ENCODE data around the gene NPIPA5. TPM values are rescaled to one million over a fixed set of nuclear protein-coding genes. Genes with fewer than 3 reads are reported as not detected.
"Not testable (repeated sequence)": the region's sequence is repeated elsewhere in the genome, so short reads cannot be mapped to it uniquely, and the experiment has no call there.

NPIPA5 gene
- polyA plus RNA-seq, result 10 to 100 TPM in 2 of 3 donors, 1 to 10 TPM in 1; 3.7 to 36.9 (median 22.0) TPM

DNA sequence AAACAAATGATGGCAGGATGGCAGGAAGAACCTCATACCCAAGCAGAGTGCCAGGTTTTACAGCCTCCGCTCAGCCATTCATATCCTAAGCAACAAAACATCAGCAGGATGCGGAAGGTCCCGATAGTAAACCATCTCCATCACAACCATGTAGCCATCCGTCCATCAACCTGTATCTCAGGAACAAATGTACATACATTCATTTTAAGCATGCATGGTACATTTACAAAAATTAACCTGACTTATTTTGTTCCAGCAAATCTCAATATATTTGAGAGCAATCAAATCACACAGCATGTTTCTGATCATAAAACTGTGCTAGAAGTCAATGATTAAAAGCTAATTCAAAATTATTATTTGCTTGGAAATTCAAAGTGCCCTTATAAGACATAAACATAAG, at the start of gene NPIPA5:
Gene NPIPA5 (minus strand): TSS at position 101 of the 400 bp plus-strand sequence. CDS start 0 bp downstream, at position 101.
- H3K27ac ChIP-seq (ENCODE audit: low read depth, low read length), result not testable (repeated sequence)
- WGBS, 3 donors, result 98% methylated on average over 4 of the region's 4 CpGs; no CpG with 5 or more reads in 2 of the 3 donors

DNA sequence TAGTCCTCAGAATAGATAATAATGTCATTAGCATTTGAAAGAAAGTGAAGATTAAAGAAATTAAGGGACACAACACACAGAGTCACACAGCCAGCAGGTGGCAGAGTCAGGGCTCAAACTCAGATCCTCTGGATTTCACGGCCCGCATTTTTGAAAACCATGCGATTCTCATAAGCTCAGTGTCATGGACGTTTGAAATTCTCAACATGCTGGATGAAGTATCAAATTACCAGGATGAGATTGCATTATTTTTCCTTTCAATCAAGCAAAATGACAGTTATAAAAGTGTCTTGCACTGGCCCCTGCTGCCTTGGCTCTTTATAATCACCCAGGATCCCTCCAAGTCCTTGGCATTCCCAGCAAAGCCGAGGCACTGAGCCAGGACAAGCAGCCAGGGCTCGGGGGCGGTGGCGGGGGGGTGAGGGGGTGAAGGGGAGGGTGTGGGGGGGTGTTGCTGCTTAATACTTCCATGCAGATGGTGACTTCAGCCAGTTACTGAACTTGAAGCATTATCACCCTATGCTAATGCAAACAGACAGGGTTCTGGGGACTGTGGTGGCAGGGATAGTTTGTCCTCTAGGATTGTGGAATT, 49.6 kb upstream of the NPIPA5 start:
- 8 to 14% (median 11%) methylated on average over 8 of the region's 8 CpGs for WGBS, 3 donors
- no peak overlapping the region for H3K27ac ChIP-seq (ENCODE audit: low read depth, low read length)

- 72 to 84% (median 83%) methylated on average over 6 of the region's 6 CpGs for WGBS, 3 donors
Measured at GRCh38 chr16:15426796-15427195, 48.7 kb upstream of the NPIPA5 start.

GRCh38 chr16:15425861-15426260, 47.8 kb upstream of the NPIPA5 start:
- WGBS, 3 donors, result 68 to 73% (median 72%) methylated on average over 6 of the region's 6 CpGs

More at GRCh38 chr16:15426796-15427195, 48.7 kb upstream of the NPIPA5 start:
- H3K27ac ChIP-seq (ENCODE audit: low read depth, low read length), result no peak overlapping the region

DNA sequence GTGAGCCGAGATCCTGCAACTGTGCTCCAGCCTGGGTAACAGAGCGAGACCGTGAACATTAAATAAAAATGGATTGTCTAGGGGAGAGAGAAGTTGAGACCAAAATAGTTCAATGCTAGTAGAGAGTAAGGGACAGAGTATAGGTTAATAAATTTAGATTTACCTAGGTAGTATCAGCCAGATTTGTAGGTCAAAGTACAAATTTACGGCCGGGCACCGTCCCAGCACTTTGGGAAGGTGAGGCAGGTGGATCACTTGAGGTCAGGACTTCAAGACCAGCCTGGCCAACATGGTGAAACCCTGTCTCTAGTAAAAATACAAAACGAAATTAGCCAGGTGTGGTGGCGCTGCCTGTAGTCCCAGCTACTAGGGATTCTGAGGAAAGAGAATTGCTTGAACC, 44.1 kb upstream of the NPIPA5 start:
- 53 to 84% (median 80%) methylated on average over 8 of the region's 8 CpGs for WGBS, 3 donors

More at GRCh38 chr16:15425861-15426260, 47.8 kb upstream of the NPIPA5 start:
- no peak overlapping the region for H3K27ac ChIP-seq (ENCODE audit: low read depth, low read length)

GRCh38 chr16:15421696-15422095, 43.6 kb upstream of the NPIPA5 start:
- WGBS, 3 donors, result 91 to 96% (median 92%) methylated on average over 5 of the region's 5 CpGs
- H3K27ac ChIP-seq (ENCODE audit: low read depth, low read length), result not testable (repeated sequence)

More for the DNA sequence above, 44.1 kb upstream of the NPIPA5 start:
- no peak overlapping the region for H3K27ac ChIP-seq (ENCODE audit: low read depth, low read length)

DNA sequence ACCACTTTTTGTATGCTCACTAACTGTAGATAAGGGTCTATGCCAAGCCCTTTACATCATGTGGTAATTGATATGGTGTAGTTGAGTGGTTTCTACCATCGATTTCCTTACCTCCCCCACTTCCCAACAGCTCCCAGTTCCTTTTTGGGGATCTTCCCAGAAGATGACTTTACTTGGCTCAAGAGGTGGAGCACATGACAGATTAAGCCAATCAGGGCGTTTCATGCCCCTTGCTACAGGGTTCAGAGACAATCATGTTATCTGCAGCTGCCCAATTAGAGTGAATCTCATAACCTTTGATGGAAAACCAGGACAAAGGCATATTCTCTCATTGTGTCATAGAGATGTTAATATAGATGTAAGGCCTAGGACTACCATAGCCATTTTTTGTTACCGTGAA, 40.1 kb upstream of the NPIPA5 start:
- H3K27ac ChIP-seq (ENCODE audit: low read depth, low read length), result no peak overlapping the region
- 74 to 87% (median 80%) methylated on average over 3 of the region's 3 CpGs for WGBS, 3 donors

DNA sequence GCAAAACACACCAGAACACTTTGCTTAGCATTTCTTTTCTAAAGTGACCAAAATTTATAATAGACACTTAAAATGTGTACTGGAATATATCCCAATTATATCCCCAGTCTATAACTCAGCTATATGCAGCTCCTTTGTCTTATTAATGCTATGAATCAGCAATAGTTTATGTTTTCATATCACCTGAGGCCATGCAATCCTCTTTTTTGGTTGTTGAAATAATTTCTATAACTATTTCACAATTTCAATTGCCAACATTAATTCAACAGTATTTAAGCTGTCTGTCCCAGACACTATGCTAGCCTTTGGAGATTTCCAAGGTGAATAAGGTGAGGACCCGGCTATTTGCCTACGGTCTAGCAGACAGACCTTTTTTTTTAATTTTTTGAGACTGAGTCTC, 39.1 kb upstream of the NPIPA5 start:
- no peak overlapping the region for H3K27ac ChIP-seq (ENCODE audit: low read depth, low read length)
- 86 to 97% (median 95%) methylated on average over 2 of the region's 2 CpGs for WGBS, 3 donors

DNA sequence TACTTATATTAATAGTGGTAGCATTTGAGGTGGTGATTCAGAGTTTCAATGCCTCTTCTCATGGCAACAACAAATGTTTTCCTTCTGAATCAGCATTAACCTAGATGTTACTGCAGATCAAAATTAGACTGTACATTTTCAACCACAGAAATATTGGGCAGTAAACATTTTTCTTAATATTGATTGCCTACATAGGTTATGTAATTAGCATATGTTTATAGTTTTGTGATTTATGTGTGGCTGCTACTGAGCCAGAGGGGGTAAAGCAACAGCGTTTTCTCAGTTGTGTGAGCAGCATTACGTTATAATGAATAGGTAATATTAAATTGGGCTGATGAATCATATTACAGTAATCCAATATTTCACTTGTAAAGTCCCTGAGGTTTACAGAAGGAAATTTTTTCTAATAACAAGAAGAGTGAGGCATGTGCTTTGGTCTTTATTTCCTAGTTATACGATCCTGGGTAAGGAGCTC, 37.5 kb upstream of the NPIPA5 start:
- WGBS, 3 donors, result 51 to 74% (median 71%) methylated on average over 3 of the region's 3 CpGs
- no peak overlapping the region for H3K27ac ChIP-seq (ENCODE audit: low read depth, low read length)

GRCh38 chr16:15409476-15409875, 31.4 kb upstream of the NPIPA5 start:
- WGBS, 3 donors, result 94 to 96% (median 95%) methylated on average over 6 of the region's 6 CpGs
- not testable (repeated sequence) for H3K27ac ChIP-seq (ENCODE audit: low read depth, low read length)

DNA sequence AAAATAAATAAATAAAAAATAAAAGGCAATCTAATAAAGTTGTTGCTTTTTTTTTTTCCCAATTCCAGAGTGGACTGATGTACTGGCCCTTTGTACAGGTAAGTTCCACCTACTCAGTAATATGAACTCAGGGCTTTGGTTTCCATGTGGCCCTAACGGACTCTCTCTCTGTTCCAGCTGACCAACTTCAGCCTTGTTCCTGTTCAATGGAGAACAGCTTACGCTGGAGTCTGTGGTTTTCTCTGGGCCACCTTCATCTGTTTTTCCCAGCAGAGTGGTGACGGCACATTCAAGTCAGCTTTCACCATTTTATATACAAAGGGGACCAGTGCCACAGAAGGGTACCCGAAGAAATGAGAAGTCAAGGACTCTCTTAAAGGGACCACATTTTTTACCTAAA, 29.7 kb upstream of the NPIPA5 start:
- H3K27ac ChIP-seq (ENCODE audit: low read depth, low read length), result not testable (repeated sequence)
- 72 to 89% (median 83%) methylated on average over 4 of the region's 4 CpGs for WGBS, 3 donors

- H3K27ac ChIP-seq (ENCODE audit: low read depth, low read length), result no peak overlapping the region
- WGBS, 3 donors, result 50 to 66% (median 59%) methylated on average over 4 of the region's 4 CpGs
Measured at GRCh38 chr16:15404792-15405191, 26.7 kb upstream of the NPIPA5 start.

DNA sequence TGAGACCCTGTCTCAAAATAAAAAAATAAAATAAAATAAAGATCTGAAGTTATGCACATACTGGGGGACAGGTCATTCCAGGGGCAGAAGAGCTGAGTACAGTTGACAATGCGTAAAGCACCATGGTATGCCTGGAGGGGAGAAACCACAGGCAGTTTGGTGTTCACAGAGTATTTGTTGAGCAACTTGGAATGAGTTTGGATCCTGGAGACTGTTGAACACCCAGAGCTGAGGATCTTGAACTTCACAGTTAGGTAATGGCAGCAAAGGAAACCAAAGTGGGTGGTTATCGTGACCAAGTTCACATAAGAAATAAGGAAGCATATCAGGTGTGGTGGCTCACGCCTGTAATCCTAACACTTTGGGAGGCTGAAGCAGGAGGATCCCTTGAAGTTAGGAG, 26.0 kb upstream of the NPIPA5 start:
- WGBS, 3 donors, result 58 to 87% (median 70%) methylated on average over 3 of the region's 3 CpGs

GRCh38 chr16:15403392-15403995, 25.4 kb upstream of the NPIPA5 start:
- no peak overlapping the region for H3K27ac ChIP-seq (ENCODE audit: low read depth, low read length)
- 80 to 96% (median 91%) methylated on average over 9 of the region's 9 CpGs for WGBS, 3 donors

More for the DNA sequence above, 26.0 kb upstream of the NPIPA5 start:
- H3K27ac ChIP-seq (ENCODE audit: low read depth, low read length), result not testable (repeated sequence)

DNA sequence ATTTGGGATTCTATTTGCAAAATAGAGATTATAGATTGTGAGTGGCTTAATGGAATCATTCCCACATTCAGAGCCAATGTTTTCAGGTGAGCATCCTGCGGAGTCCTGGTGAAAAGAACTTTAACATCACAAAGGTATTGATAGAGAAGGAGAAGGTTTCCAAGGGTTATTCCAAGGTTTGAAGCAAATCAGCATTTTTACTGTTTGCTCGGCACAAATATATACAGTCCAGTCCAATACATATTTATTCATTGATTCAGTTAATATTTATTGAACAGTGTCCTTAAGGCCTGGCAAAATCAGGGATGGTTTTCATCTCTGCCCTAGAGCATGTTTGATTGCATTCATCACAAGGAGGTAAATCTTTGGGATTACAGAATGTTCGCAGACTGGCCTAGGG, 23.9 kb upstream of the NPIPA5 start:
- 67 to 94% (median 89%) methylated on average over 3 of the region's 3 CpGs for WGBS, 3 donors
- H3K27ac ChIP-seq (ENCODE audit: low read depth, low read length), result no peak overlapping the region

- H3K27ac ChIP-seq (ENCODE audit: low read depth, low read length), result not testable (repeated sequence)
- 90 to 98% (median 95%) methylated on average over 6 of the region's 6 CpGs for WGBS, 3 donors
Measured at GRCh38 chr16:15400314-15400713, 22.2 kb upstream of the NPIPA5 start.

GRCh38 chr16:15399317-15399716, 21.2 kb upstream of the NPIPA5 start:
- WGBS, 3 donors, result 34 to 91% (median 83%) methylated on average over 3 of the region's 3 CpGs
- H3K27ac ChIP-seq (ENCODE audit: low read depth, low read length), result no peak overlapping the region

GRCh38 chr16:15398618-15399316, 20.7 kb upstream of the NPIPA5 start:
- no peak overlapping the region for H3K27ac ChIP-seq (ENCODE audit: low read depth, low read length)
- WGBS, 3 donors, result 35 to 87% (median 80%) methylated on average over 14 of the region's 14 CpGs

- no peak overlapping the region for H3K27ac ChIP-seq (ENCODE audit: low read depth, low read length)
- WGBS, 3 donors, result 44 to 94% (median 88%) methylated on average over 11 of the region's 11 CpGs
Measured at GRCh38 chr16:15396948-15397594, 19.0 kb upstream of the NPIPA5 start.

All from adipose tissue (tissue), 3 donors.